HG02763 (cell line): Measurements from ENCODE around the gene CLN5.
"Not testable (repeated sequence)": the region's sequence is repeated elsewhere in the genome, so short reads cannot be mapped to it uniquely, and the experiment has no call there.

Source experiments
- ATAC-seq: cut with Tn5 transposase; IDR thresholded peaks from one replicate; pipeline ENCODE4 v1.9.1; 2021; ENCODE audit warnings: mild to moderate bottlenecking, moderate library complexity; ENCODE audit not compliant: unreplicated experiment

Gene CLN5

DNA sequence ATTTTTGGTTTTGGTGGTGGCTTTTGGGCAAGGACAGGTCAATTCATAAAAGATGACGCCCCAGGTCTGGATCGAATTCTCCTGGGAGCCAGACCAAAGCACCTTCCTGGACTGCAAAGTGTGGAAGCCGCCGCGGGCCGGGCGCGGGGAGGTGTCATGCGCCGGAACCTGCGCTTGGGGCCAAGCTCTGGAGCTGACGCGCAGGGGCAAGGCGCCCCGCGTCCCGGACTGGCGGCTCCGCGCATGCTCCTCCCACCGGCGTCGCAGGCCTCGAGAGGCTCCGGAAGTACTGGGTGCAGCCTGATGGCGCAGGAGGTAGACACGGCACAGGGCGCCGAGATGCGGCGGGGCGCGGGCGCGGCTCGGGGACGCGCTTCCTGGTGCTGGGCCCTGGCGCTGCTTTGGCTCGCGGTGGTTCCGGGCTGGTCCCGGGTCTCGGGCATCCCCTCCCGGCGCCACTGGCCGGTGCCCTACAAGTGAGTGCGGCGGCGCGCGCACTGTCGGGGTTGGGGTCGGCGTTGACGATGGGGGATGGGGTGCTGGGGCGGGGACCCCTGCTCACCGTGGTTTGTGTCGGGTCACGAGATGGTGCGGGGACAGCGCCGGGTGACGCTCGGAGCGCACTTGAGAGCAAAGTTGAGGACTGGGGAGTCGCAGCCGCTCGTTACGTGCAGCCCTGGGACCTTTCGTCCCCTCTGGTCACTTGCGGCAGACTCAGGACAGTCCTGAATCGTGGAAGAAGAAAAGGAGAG lies at the start of gene CLN5:
Gene CLN5 (plus strand): TSS at position 286 of the 752 bp plus-strand sequence. CDS start 18 bp downstream, at position 304.
- ATAC-seq, result peak; percentile 96

DNA sequence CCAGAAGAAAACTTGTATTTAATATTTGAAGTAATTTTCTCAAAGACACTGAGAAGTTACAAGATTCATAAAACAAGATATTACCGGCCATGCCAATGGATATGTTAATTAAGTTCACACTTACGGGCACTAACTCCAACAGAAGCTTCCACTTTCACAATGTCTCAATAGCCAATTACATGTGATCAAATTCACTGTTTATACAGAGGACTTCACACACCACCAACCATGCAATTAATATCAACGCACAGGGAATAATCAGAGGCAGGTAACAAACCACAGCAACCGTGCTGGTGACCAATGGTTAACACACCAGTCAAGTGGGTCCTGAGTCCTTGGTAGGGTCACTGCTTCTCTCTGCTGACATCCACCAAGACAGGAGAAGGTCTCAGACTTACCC lies 49.5 kb upstream of the CLN5 start:
- ATAC-seq, result no peak

DNA sequence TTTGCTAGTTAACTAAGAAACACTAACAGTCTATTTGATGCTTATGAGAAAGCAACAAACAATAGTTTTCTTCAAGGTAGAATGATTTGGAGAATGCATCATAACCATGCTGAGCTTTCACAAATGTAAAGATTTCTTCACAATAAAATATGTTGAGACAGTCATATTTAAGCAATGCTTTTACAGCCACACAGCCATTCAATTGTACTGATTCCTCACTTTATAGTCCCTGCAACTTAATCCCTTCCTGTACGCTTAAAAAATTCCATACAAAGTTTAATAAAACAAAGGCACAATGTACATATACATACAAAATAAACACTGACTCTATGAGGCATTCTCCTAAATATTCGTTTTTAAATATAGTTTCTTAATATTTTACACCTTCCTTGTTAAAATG lies 48.2 kb upstream of the CLN5 start:
- ATAC-seq, result no peak

DNA sequence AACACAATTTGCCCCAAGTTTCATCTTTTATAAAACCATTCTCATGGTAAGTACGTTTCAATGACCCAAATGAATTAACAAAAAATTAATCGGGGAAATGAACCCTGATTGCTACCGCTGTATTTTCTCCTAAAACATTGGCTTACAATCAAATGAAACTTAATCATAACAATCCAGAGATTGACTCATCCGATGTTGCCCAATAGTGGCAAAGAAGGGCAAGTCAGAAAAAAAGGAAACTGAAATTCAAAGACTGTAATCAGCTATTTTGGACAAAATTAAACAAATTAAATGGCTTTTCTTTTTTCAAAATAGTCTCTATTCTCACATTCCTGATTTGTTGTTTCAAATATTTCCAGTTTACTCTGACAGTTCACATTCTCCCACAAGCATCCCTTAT lies 47.4 kb upstream of the CLN5 start:
- no peak for ATAC-seq

DNA sequence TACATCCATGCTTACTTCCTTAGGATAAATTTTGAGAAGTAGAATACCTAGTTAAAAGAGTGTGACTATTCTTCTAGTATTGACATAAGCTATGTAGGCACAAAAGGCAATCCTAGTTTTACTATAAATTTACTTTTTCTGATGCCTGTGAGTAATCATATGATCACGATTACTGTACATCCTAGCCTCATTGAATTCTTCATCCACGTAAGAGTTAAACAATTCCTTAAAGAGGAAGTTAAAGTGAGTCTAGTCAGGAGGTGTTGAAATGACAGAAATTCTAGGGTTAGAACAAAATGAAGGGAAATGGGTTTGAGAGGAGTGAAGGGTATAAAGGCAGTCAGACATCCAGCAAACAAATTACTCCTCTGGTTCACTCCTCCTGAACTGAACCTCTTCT lies 43.7 kb upstream of the CLN5 start, which contains the start of gene ACOD1:
Gene ACOD1 (plus strand): TSS at position 363 of the 400 bp plus-strand sequence. CDS start 48 bp downstream, outside the sequence.
- ATAC-seq, result no peak

DNA sequence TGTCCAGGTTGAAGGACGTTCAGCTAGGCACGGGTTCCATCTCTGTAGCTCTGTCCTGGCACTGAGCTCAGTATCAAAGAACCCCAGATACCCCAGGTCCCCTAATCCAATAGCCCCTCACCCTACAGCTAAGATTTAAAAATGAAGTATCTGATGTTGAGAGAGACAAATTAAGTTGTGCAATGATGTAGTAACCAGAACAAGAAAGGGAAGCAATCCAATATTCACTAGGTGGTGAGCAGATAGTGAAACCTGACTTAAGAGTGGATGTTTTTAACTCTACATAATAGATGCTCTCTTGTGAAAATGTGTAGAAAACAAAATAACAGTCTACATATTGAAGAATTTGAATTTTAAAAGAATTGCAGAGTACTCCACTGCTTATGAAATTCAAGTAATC lies 41.8 kb upstream of the CLN5 start:
- ATAC-seq, result no peak

DNA sequence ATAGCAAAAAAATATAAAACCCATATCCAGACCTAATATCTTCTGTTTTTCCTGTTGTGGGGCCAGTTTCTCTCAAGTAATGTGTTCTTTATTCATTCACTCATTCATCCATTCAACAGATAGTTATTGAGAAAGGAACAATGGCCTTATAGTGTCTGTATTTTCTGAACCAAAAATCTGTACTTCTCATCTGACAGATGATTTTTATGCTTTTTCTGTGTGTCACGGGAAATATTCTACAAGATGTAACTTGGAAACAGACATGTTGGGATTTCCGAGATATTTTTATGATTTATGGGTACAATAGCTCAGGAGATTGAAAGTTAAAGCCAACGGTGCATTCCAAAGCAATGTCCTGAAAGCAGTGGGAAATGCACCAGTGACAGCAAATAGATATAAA lies 37.9 kb upstream of the CLN5 start:
- no peak for ATAC-seq

DNA sequence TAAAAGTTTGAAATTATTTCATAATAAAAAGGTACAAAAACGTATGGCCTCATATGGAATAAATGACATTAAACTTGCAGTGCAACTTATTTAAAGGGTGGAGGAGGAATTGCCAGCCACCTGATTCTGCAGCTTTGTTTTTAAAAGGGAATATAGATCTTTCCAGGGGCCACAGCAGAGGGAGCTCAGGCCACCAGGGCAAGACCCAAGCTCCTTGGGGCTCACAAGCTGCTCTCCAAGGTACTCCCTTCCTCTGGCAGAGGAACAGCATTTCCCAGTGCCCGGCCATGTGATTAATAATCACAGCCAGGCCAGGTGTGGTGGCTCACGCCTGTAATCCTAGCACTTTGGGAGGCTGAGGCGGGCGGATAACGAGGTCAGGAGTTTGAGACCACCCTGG lies 37.3 kb upstream of the CLN5 start:
- ATAC-seq, result no peak

DNA sequence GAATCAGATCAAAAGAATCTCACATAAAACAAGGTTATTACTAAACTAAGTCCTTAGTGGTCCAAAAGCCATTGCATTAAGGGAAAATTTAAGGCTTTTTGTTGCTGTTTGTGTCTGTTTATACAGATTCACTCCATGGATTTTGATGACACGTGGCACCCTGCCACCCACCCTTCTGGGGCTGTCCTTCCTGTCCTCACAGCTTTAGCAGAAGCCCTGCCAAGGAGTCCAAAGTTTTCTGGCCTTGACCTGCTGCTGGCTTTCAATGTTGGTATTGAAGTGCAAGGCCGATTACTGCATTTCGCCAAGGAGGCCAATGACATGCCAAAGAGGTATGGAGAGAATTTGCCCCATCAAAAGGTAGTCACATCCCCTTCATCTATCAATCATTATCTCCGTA lies 36.7 kb upstream of the CLN5 start:
- no peak for ATAC-seq

DNA sequence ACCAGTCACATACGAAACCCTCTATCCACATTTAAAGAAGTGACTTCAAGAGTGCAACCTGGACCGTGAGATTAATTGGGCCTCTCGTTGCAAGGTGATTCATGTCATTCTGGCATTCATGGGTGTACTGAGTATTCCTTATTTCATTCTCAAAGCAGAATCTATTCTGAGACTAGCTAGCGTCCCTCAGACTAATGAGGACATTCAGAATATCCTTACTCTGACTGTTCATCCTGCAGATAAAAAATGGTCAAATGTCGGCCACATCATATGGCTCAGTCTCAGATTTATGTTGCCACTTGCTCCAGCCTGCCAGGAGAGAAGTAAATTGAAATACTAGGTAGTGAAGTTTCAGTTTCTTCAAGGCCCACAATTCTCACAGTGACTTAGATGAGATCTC lies 36.2 kb upstream of the CLN5 start:
- ATAC-seq, result no peak

DNA sequence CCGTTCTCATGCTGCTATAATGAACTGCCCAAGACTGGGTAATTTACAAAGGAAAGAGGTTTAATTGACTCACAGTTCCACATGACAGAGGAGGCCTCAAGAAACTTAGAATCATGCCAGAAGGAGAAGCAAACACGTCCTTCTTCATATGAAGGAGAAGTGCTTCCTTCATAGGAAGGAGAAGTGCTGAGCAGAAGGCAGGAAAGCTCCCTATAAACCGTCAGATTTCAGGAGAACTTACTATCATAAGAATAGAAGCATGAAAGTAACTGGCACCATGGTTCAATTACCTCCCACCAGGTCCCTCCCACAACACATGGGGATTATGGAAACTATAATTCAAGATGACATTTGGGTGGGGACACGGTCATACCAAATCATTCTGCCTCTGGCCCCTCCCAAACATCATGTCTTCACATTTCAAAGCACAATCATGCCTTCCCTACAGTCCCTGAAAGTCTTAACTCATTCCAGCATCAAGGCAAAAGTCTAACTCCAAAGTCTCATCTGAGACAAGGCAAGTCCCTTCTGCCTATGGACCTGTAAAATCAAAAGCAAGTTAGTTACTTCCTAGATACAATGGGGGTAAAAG lies 32.9 kb upstream of the CLN5 start:
- ATAC-seq, result no peak

DNA sequence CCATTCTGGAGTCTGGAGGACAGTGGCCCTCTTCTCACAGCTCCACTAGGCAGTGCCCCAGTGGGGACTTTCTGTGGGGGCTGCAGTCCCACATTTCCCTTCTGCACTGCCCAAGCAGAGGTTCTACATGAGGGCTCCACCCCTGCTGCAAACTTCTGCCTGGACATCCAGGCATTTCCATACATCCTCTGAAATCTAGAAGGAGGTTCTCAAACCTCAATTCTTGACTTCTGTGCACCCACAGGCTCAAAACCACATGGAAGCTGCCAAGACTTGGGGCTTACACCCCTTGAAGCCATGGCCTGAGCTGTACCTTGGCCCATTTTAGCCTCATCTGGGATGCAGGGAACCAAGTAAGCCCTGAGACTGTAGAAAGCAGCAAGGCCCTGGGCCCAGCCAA lies 32.1 kb upstream of the CLN5 start:
- not testable (repeated sequence) for ATAC-seq

DNA sequence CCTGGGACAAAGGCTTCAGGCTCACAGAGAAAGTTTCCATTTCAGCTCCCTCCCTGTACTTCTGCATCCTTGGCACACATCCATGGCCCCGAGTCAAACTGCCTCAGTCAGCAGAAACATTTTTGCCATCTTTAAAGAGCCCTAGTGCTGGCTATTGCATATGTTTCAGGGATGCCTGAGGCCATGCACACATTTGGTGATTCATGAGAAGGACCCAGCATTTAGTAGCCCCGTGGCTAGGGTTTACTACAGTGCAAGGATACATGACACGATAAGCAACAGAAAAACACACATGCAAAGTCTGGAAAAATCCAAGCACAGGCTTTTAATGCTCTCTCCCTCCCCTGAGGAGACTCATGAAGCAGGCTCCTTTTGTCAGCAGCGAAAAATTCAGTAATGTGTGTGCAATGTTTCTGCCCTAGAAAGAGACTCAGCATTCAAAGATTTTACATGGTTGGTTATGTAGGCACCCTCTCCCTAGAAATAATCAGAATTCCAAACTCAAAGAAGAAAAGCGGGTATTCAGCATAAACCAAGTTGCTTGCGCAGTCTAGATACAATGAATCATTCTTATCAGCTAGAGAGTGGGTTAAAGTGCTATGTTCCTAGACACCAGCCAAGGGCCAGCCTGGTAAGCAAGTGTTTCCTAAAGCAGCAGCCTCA lies 26.0 kb upstream of the CLN5 start:
- ATAC-seq, result no peak

DNA sequence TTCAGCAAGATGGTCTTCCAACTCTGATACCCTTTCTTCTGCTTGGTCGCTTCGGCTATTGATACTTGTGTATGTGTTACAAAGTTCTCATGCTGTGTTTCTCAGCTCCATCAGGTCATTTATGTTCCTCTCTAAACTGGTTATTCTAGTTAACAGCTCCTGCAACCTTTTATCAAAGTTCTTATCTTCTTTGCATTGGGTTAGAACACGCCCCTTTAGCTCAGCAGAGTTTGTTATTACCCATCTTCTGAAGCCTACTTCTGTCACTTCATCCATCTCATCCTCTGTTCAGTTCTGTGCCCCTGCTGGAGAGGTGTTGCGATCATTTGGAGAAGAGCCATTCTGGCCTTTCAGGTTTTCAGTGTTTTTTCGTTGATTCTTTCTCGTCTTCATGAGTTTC lies 24.9 kb upstream of the CLN5 start:
- no peak for ATAC-seq

DNA sequence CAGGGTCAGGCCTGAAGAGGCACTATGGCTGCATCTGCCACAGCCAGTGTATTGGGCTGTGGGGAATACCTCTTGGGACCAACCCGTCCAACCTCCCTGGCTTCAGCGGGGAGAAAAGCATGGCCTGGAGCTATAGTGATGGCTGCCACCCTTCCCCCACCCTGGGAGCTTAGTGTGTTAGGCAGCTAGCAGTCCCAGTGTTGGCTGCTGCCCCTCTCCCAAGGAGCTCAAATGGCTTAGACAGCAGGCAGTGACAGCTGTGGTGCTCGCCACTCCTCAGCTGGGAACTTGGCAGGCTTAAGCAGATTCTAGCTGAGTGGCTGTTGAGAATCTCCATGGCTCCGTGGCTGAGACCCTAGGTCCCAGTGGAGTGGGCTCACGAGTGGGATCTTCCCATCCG lies 23.8 kb upstream of the CLN5 start:
- ATAC-seq, result no peak

DNA sequence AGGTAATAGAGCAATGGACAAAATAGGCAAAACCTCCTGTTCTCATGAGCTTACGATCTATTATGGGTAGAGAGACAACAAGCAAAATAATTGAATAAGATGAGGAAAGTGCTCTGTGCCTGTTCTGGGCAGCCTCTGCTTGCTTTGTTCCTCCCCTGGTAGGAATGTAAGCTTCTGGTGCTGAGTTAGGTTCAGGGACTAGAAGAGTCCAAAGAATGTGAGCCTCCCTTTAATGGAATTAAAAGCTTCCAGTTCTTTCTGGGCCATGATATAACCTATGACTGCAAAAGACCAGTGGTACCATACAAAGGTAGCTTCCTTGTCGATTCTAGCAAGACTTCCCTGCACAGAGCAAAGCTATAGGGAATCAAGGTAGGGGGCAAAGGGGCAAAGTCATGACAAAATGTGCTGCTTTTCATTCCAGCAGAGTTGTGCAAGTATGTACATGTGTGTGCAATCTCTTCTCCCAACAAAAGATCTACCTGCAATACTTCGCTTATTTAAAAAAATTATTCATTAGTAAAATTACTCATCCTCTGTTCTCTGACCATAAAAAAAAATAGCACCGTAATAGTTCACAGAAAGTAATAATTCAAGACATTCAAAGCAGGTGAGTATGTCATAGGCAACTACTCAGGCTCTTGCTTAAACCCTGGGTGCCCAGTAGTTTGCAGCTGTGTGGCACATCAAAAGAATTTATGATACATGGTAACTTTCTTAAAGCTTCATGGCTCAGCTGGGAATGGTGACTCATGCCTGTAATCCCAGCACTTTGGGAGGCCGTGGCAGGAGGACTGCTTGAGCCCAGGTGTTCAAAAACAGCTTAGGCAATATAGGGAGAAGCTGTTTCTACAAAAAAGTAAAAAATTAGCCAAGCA lies 22.2 kb upstream of the CLN5 start:
- ATAC-seq, result no peak

DNA sequence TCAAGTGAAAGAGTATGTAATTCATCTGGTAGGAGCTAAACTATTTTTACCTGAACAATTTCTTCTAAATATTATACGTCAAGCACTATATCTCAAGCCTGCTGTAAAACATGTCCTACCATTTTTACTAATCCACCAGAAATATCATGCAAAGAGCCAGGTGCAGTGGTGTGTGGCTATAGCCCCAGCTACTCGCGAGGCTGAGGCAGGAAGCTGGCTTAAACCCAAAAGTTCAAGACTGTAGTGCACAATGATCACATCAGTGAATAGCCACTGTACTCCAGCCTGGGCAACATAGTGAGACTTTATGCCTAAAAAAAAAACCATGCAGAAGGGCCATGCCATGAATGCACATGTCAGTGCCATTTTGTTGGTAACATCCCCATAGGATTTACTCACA lies 20.7 kb upstream of the CLN5 start:
- ATAC-seq, result peak; percentile 64

DNA sequence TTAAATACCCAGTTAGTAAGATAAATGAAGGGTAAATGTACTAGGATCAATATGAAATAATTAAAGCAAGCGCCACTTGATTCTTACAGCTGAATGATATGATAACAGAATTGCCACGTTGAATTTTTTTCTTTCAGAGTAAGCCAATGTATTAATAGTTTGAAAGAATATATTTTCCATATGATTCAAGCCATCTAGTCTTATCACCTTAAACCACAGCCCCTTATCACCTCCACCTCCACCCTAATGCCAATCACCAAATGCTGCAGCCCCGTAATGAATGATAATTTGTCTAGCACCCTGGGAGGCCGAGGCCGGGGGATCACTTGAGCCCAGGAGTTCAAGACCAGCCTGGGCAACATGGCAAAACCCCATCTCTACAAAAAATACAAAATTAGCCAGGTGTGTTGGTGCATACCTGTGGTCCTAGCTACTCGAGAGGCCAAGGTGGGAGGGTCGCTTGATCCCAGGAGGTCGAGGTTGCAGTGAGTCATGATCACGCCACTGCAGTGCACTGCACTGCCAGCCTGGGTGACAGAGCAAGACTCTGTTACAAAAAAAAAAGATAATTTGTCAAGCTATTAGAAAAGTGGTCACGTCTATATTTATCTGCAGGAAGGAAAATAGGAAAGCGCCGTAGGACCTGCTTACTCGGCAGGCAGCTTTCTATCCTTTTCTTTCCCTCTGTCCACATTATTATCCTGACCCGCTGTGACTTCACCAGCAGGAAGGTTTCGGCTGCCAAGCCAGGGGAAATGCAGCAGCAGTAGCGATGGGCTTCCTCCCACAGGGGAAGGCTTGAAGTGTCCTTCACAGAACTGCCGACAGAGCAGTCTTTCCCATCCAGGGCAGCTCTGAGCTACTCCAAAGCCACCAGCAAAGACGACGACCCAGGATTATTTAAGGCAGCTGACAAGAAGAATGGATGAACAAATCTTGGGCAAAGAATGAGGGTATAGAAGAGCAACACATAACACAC lies 19.7 kb upstream of the CLN5 start:
- no peak for ATAC-seq

DNA sequence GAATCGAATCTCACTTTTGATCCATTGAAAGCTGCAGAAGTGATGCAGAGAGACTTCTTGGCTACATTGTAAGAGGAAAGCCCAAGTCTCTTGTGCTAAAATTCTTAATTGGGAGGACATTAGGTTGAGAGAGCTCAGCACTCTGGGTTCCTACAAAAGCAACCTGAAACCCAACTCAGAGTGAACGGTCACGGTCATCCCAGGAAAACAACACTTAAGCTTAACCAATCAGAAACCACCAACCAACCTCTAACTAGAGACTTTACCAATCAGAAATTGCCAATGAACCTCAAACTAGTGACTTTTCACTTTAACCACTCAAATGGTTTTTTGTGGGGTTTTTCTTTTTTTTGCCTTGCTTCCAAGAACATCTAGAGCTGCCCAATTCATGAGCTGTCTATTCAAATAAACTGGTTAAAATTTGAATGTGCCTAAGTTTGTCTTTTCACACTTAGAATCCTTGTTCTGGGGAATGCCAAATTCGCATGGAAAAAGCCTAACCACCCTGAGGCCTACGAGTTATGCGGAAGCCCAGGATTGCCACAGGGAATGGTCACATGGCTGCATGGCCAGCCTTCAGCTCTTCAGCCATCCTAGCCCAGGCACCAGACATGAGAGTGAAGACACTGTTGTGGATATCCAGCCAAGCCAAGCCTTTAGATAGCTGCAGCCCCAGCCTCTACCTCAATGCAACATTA lies 17.8 kb upstream of the CLN5 start:
- no peak for ATAC-seq

DNA sequence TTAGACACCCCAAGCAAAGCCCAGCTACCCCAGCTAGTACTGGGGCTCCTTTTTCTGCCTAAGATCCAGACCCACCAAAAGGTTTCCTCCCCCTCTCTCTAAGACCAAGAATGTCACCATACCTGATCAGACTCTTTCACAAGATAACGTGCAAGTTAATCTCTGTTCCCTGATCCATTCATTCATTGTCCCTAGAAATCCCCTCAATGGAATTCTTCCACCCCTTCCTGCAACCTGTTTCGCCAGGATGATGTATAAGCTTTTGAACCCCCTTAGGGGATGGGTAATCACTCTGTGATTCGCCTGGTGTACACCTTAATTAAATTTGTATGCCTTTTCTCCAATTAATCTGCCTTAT lies 17.3 kb upstream of the CLN5 start:
- no peak for ATAC-seq
